Medulla oblongata (tissue), 1 donor: ENCODE measurements around the gene PLCH2.
"Not testable (repeated sequence)": the region's sequence is repeated elsewhere in the genome, so short reads cannot be mapped to it uniquely, and the experiment has no call there.

ENCODE experiments used
- DNase-seq: peaks from one replicate; pipeline ENCODE4 v3.0.0-alpha.2; 2015; ENCODE audit errors: extremely low spot score

The PLCH2 gene

DNA sequence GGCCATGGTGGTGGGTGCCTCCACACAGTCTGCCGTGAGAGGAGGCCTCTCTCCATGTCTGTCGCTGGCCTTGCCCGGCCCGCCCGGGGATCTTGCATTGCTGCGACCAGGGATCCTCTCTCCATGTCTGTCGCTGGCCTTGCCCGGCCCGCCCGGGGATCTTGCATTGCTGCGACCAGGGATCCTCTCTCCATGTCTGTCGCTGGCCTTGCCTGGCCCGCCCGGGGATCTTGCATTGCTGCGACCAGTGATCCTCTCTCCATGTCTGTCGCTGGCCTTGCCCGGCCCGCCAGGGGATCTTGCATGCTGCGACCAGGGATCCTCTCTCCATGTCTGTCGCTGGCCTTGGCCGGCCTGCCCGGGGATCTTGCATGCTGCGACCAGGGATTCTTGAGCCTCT, 35.7 kb upstream of the PLCH2 start:
- not testable (repeated sequence) for DNase-seq

DNA sequence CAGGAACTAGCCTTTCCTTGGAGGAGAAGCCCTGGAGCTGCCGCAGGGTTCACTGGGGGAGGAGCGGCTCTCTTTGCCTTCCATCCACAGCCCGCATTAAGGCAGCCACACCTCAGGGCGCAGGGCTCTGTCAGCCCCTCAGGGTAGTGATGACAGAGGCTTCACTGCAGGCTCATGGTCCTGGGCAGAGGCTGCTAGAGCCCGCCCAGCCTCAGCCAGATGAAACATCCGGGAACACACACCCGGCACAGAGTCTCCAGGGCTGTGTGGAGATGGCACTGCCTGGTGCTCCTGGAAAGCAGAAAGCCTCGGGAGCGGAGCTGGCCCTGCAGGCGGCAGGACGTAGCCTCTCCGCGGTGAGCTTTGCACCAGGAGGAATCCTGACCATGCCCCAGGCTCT, 34.3 kb upstream of the PLCH2 start:
- peak; percentile 65 for DNase-seq

DNA sequence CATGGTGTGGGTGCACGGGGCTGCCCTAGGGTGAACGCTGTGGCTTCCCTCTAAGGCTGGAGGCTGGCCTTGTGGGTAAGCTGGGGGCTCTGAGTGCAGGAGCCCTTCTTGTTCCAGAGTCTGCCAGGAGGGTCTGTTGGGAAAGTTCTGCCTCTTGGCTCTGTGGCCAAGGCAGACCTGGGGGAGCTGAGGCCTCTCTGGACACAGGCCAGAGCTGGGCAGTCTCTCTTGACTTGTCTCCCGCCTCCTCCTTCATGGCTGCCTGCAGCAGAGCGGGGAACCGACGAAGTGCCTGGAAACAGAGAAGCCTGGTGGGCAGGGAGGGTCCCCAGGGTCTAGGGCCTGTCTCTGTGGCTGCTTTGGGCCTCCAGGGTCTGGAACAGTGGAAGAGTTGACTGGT, 33.4 kb upstream of the PLCH2 start:
- DNase-seq = no peak

DNA sequence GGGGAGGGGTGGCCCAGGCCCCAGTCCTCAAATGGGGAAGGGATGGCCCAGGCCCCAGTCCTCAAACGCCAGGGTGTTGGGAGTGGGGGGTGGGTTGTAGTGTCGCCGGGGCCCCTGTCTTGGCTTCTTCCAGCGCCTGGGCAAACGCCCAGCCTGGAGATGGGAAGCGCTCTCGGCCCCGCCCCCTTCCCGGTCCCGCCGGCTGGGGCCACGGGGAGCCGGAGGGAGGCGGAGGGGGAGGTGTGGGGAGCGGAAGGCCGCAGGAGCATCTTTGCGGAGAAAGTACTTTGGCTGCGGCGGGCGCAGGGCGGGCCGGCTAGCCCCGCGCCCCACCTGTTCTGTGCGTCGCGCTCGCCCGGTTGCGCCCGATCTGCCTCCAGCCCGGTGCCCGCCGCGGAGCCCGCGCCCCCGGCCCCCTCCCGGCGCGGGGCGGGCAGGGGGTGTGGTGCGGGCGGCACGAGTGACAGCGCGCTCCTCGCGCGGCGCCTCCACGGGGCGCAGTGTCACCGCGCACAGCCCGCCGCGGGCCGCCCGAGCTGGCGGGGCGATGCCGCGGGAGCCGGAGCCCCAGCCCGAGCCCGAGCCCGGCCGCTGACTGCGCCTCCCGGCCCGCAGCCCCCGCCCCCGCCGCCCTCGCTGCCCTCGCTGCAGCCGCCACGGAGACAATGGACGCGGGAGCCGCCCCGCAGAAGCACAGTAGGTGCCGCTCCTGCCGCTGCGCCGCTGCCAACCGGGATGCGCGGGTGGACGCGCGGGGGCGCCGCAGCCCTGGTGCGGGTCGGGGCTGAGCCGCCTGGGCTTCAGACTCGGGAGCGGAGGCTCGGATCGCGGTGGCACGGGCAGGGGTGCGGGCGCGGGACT, 32.6 kb upstream of the PLCH2 start:
- DNase-seq = peak; percentile 62

DNA sequence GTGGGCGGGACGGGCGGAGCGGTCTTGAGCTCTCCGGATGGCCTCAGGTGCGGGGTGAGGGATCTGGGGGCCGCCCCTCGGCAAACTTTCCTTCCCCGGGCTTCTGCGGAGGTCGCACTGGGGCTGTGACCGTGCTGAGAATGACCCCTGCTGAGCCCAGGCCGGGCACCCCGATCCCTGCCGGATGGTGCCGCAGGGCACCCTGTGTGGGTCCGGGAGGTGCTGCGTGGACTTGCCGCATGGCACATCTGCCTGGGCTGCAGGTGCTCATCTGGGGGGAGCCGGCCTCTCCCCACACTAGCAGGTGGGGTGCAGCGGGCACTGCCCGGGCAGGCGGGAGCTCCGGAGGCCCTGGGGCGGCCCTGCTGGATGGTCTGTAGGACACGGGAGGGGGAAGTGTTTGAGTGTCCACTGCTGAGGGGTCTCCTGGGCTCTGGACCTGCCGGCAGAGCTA, 31.9 kb upstream of the PLCH2 start:
- no peak for DNase-seq

DNA sequence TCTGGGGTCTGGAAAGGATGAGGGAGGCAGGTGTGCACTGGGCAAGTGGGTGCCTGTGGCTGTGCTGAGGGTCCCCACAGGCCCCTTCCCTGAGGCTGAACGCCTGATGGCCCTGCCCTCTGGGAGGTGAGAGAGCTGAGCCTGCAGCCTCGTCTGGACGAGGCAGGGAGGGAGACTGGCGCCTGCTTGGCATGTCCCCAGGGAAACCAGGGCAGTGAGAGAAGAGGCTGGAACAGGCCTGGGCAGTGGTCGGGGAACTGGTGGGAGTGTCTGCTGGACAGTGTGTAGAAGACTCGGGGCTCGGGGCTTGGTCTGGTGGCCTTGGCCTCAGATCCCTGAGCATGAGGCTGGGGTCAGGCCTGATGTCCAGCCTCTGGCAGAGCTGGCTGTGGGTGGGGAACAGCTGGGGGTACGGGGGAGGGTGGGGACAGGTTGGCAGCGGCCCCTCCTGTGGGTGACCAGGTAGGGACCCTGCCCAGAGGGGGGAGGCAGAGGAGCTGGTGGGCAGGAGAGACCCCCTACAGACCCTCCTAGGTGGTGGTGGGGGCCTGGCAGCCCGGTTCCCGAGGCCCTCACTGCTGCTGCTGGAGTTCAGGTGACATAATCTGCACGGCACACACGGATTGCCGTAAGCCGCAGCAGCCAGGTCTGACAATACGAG, 30.8 kb upstream of the PLCH2 start:
- DNase-seq = no peak

DNA sequence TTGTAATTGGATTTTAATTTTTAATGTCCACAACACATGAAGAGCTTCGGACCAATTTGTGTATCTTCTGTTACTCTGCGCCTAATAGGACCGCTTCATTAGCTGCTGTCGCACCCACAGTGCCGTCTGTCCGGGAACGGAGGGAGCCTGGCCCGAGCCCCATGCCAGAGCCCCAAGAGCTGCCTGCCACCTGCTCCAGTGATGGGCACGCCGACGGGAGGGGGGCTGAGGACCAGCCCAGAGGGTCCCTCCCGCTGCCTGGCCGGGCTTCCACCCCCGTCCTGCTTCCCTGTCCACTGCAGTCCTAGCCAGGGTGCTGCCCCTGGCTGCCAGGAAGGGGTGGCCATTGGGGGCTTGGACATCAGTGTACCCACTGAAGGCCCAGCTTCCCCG, 30.3 kb upstream of the PLCH2 start:
- no peak for DNase-seq

DNA sequence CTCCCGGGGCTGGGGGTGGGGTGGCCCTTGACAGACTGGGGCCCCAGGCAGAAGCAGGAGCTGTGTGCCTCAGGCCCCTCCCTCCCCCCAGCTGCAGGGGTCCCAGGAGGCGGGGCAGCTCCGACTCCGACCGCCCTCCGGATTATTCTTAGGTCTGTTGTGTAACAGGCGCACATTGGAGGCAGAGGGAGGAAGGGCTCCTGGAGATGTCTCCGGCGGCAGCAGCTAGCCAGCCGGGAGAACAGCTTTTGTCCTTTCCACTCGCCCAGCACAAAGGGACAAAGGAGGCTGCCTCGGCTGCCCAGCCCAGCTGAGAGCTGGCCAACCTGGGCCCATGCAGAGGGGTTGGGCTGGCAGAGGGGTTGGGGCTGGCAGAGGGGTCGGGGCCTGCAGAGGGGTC, 29.7 kb upstream of the PLCH2 start:
- DNase-seq = peak; percentile 88

DNA sequence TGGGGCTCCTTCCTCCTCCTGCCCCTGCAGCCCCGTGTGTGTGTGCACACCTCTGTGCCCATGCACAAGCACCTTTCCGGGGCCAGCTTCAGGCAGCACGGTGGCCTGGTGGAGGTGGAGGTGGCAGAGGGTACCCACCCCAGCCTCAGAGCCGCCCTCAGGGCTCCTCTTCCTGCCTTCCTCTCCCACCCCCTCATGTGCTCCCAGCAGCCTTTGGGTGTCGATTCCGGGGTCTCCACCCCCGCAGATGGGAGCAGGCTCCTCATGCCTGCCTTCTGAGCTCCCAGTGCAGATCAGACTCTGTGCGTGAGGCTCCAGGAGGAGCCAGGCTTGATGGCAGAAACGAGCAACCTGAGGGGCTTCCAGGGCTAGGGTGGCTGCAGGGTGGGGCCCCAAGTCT, 29.2 kb upstream of the PLCH2 start:
- no peak for DNase-seq

DNA sequence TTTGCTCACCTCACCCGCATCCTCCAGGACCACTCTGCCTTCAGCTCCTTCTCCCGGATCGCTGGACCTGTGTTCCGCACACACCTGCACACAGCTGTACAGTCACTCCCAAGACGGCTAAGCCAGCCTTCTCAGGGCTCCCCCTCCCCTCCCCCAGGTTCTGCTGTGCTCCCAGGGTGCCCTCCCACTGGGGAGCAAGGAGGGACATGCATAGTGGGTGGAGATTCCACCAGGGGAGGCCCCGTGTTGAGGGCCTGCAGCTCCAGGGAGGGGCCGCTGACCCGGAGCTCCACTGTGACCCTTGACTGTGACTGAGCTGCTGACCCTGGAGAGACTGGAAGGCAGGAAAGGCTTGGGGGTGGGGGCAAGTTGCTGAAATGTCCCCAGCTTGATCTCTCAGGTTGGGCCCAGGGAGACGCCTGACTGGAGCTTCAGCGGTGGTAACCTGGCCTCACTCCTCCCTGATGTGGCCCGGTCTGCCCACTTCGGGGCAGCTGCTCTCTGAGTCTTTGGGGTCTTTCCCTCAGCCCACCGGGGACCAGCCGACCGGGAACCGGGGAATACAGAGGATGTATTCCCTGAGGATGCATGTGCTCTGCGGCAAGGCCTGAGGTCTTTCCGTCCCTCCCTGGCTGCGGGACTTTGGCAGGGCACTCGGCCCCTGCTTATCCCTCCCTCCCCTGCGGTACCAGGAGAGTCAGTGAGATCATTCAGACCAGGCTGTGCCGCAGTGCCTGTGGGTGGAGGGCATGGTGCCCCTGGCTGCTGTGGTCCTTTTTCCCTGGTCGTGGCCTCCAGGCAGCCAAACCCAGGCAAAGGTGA, 28.6 kb upstream of the PLCH2 start:
- no peak for DNase-seq

DNA sequence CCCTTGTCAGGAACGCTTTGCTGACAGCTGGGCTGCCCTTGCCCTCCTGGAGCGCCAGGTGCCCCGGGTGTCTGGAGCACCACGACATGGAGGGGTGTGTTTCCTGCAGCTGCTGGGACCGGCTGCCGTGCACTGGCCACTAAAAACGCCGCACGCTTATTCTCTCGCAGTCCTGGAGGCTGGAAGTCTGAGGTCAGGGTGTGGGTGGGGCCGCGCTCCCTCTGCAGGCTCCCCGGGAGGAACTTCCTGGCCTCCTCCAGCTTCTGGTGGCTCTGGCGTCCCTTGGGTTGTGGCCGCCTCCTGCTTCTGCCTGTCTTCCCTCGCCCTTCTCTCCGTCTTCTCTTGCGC, 28.0 kb upstream of the PLCH2 start:
- no peak for DNase-seq

DNA sequence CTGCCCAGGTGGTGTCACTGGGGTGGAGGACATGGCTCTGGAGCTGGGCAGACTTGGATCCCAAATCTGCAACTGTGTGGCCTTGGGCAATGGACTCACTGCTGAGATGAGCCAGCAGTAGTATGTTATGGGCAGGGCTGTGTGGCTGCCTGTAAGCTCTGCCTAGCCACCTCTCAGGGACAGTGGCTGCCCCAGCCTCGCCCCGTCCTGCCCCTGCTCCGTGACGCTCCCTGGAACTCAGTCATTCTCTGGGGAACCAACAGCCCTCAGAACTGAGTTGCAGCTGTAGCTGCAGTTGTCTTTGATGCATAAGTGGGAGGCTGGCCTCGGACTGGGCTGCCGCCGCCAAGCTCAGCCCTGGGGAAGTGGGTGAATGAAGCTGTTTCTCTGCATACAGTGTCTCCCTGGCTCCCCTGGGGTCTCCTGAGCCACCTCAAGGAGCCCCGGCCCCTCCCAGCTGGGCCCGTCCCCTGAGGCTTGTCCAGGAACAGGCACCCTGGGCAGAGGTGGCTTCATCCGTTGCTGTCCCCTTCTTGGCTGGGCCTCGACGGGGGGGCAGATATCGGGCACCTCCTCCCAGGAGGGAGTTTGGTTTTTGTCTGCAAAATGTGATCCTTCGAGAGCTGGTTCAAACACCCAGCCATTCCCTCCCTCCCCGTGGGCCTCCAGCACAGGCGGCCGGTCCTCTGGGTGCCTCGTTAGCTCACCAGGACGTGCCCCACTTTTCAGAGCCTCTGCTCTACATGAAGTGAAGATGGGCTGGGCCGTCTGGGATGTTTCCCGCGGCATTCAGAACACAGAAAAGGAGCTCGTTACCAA, 26.2 kb upstream of the PLCH2 start:
- peak; percentile 64 for DNase-seq

DNA sequence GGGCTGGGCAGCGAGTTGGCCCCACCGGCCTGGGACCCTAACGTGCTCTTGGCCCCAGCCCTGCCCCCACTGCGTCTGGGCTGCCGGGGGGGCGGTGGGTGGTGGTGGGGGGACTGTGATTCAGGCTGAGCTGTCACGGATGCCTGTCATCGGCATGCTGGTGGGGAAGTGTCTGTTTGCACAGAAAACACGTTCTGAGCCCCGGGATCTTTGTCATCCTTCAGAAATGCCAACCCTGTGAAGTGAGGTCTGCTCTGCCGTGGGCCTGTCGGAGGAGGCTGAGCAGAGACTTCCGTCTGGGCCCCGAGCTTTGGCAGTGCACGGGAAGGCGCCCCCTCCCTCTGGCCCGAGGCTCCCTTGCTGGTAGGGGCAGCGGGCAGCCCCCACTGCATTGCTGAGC, 24.3 kb upstream of the PLCH2 start:
- no peak for DNase-seq

DNA sequence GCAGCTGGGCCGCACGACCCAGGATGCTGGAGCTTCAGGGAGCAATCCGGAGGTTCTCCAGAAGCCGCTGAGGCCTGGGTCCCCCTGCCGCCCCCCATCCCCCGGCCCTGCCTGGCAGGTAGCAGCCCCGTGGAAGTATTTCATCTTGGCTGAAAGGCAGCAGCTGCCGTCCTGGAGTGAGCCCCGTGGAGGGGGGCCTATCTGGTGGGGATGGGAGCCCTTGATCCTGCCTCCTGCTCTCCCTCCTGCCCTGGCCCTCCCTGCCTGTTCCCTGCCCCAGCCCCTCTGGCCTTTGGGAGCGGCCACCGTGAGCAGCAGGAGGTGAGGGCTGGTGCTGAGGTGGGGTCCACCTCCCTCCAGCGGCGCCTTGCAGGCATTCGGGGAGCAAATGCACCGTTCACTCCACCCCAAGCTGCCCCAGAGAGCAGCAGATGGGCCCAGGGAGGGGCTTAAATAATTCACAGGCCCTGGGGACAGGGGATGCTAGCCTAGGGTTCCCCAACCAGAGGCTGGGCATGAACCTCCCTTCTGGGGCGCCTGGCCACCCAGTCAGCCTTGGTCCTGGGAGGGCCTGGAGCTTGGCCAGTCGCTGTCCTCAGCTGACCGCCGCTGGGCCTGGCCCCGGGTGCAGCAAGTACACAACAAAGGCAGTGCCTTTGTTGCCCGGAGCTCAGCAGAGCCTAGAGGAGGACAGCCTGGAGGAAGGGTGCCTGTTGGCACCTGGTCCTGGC, 23.7 kb upstream of the PLCH2 start:
- DNase-seq = peak; percentile 88

DNA sequence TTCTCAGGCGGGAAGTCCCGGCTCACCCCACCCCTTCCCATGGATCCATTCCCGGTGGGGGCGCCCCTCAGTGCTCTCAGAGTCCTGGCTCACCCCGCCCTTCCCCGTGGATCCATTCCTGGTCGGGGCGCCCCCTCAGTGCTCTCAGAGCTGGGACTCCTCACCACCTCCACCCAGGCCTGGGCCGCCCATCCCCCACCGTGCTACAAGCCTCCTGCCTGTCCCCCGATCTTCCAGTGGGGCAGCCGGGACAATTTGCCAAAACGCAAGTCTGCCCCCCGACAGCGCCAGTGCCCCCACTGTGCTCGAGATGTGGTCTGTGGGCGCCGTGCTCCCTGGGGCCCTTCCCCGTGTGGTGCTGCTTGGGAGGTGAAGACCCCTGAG, 23.2 kb upstream of the PLCH2 start:
- DNase-seq = no peak

DNA sequence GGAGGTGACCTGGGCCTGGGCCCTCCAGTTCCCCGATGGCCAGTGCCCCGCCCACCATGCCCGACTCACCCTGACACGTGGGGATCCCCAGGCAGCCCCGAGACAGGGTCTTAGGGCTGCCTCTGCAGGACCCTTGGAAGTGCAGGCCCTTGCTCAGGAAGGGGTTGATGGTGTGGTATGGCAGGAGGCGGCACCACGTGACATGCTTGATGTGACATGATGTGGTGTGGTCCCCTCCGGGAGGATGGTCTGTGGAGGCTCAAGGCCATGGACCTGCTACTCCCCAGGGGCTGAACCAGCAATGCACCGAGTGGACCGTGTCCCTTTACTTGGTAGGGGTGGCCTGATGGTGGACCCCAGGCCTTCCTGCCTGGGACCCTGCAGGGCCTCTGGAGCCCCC, 21.9 kb upstream of the PLCH2 start:
- DNase-seq = no peak

DNA sequence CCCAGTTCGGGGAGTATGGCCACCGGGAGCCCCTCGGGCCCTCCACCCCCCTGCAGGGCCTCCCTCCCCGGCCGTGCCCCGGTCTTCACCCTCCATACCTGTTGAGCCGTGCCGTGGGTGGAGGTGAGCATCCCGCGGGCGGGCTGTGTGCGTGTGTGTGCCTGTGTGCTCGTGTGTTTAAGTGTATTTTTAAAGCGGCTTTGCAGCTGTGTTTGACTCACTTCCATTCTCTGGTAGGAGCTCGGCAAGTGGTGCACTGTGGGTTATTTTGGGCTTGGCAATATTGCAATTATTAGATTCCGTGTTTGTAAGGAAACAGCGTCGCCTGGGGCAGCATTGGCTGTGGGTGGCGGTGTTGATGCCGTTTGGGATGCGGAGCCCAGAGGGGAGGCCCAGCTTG, 20.3 kb upstream of the PLCH2 start:
- DNase-seq = no peak

DNA sequence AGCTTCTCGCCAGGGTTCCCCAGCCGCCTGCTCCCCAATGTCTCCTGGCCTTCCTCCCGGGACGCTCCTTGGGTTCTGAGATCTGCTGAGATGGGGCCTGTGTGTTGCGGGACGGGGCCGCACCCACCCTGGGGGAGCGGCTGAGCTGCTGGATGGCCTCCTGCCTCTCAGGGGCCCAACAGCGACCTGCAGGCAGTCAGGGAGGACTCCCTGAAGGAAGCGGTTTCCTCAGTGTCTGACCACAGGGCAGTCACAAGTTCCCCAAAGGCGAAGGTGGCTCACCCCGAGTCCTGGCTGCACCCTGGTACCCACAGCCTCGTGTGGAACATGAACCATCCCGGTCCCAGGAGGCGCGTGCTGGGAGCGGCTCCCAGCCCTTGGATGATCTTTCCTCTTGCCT, 18.6 kb upstream of the PLCH2 start:
- DNase-seq = no peak

DNA sequence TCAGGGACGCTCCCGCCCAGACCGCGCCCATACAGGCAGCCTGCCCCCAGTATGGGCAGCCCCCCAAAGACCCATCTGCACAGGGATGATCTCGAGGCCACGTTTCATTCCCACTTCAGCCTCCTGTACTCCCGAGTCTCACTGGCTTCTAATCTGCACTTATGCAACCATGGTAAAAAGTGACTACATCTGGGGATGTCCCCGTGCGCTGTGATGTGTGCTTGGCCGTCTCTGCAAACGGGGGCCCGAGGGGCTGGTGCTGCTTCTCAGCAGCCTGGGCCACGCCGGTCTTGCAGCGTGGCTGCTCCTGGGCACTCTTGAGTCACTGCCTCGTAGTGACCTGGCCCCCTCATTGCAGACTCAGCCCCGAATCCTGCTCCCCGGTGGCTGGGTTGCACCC, 17.4 kb upstream of the PLCH2 start:
- DNase-seq = no peak

DNA sequence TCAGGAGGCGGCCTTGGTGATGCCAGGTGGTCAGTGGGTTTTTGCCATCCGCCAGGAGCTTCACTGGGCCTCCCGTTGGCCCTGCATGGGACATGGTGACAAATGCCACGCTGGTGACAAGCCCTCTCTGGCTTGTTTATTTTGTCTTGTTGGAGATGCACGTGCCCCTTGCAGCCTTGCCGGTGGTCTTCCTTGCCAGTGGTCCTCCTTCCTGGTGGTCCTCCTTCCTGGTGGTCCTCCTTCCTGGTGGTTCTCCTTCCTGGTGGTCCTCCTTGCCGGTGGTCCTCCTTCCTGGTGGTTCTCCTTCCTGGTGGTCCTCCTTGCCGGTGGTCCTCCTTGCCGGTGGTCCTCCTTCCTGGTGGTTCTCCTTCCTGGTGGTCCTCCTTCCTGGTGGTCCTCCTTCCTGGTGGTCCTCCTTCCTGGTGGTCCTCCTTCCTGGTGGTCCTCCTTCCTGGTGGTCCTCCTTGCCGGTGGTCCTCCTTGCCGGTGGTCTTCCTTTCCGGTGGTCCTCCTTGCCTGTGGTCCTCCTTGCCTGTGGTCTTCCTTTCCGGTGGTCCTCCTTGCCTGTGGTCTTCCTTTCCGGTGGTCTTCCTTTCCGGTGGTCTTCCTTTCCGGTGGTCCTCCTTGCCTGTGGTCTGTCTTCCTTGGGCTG, 16.9 kb upstream of the PLCH2 start:
- DNase-seq = not testable (repeated sequence)

DNA sequence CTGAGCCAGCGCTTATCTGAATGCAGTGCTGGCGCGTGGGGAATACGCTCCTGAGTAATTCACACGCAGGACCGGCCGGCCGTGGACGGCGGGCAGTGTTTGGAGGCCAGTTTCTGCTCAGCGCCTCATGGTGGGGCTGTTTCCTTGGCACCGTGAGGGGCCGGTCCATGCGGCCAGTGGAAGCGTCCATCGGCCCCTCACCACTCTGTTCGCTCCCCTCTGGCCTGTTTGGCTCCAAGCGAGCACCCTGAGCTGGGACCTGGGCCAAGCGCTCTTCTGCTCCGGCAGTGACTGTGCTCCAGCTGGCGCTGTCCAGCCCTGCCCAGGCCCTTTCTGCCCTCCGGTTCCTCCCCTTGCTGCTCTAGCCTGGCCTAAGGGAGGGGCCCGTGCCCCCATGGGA, 16.3 kb upstream of the PLCH2 start:
- DNase-seq = peak; percentile 89
